SK-N-SH treated with all-trans-retinoic acid at 6 μM for 48 hours (cell line): ENCODE data around the gene SLC25A42.

Experiments used
- ATAC-seq: fragments of 200-7000 bp; cut with Tn5 transposase; 3 replicates; pipeline ENCODE4 v1.9.1; 2020; ENCODE audit warnings: mild to moderate bottlenecking, moderate library complexity
- BACH2 ChIP-seq: fragments of 250-450 bp; sonication (Bioruptor Pico); IDR thresholded peaks from 2 replicates; pipeline ENCODE4 v1.9.0; 2021; ENCODE audit warnings: mild to moderate bottlenecking, borderline replicate concordance
- ISL1 ChIP-seq: fragments of 250-450 bp; sonication (Bioruptor Pico); IDR thresholded peaks from 2 replicates; pipeline ENCODE4 v2.1.2; 2022; ENCODE audit warnings: mild to moderate bottlenecking, moderate library complexity
- OSR1 ChIP-seq: fragments of 250-450 bp; sonication (Bioruptor Pico); IDR thresholded peaks from 2 replicates; pipeline ENCODE4 v1.8.0; 2022; ENCODE audit warnings: moderate library complexity, mild to moderate bottlenecking, inconsistent platforms
- POU6F1 ChIP-seq: fragments of 250-450 bp; sonication (Bioruptor Pico); IDR thresholded peaks from 2 replicates; pipeline ENCODE4 v1.8.0; 2021; ENCODE audit warnings: low read depth, mild to moderate bottlenecking, moderate library complexity, borderline replicate concordance
- PPARA ChIP-seq: fragments of 250-450 bp; sonication (Bioruptor Pico); IDR thresholded peaks from 2 replicates; pipeline ENCODE4 v1.5.0; 2020; ENCODE audit warnings: mild to moderate bottlenecking, borderline replicate concordance
- RARB ChIP-seq: fragments of 250-450 bp; sonication (Bioruptor Pico); IDR thresholded peaks from 2 replicates; pipeline ENCODE4 v1.8.0; 2021; ENCODE audit warnings: mild to moderate bottlenecking, moderate library complexity
- SNAI2 ChIP-seq: fragments of 250-450 bp; sonication (Bioruptor Pico); IDR thresholded peaks from 2 replicates; pipeline ENCODE4 v1.5.0; 2020; ENCODE audit warnings: mild to moderate bottlenecking, moderate library complexity
- TSHZ2 ChIP-seq: fragments of 250-450 bp; sonication (Bioruptor Pico); IDR thresholded peaks from 2 replicates; pipeline ENCODE4 v1.5.0; 2020; ENCODE audit warnings: mild to moderate bottlenecking, moderate library complexity
- ZC3H10 ChIP-seq: fragments of 250-450 bp; sonication (Bioruptor Pico); IDR thresholded peaks from 2 replicates; pipeline ENCODE4 v1.5.1; 2021; ENCODE audit warnings: mild to moderate bottlenecking, moderate library complexity
- ZFP30 ChIP-seq: fragments of 450-650 bp; formaldehyde crosslinking; IDR thresholded peaks from 2 replicates; pipeline ENCODE4 v1.5.0; 2022; ENCODE audit warnings: mild to moderate bottlenecking, moderate library complexity
- ZNF565 ChIP-seq: fragments of 450-650 bp; formaldehyde crosslinking; conservative IDR thresholded peaks from 2 replicates; pipeline ENCODE4 v1.5.0; 2020; ENCODE audit warnings: low read depth, mild to moderate bottlenecking, moderate library complexity
- ZNF8 ChIP-seq: fragments of 450-650 bp; formaldehyde crosslinking; IDR thresholded peaks from 2 replicates; pipeline ENCODE4 v1.5.0; 2020; ENCODE audit warnings: mild to moderate bottlenecking, moderate library complexity

The SLC25A42 gene

GRCh38 chr19:19160461-19161035, 96.8 kb downstream of the SLC25A42 start:
- no peak for TF ChIP-seq OSR1
- TF ChIP-seq ZC3H10, result no peak
- TF ChIP-seq ZNF565 (CRISPR knock-in tag), result no peak
- TF ChIP-seq TSHZ2 (CRISPR knock-in tag), result no peak
- TF ChIP-seq POU6F1 (CRISPR knock-in tag), result no peak
- TF ChIP-seq ZFP30 (CRISPR knock-in tag), result no peak
- no peak for TF ChIP-seq PPARA (CRISPR knock-in tag)
- no peak for TF ChIP-seq ISL1 (CRISPR knock-in tag)
- TF ChIP-seq, all 23 proteins: peak for 0
- no peak for ATAC-seq

- ATAC-seq, result no peak
- no peak for TF ChIP-seq OSR1
- no peak for TF ChIP-seq BACH2 (CRISPR knock-in tag)
- TF ChIP-seq ZNF8 (CRISPR knock-in tag), result no peak
- TF ChIP-seq RARB, result no peak
- no peak for TF ChIP-seq SNAI2 (CRISPR knock-in tag)
- no peak for TF ChIP-seq ZFP30 (CRISPR knock-in tag)
- TF ChIP-seq ISL1 (CRISPR knock-in tag), result no peak
- TF ChIP-seq PPARA (CRISPR knock-in tag), result no peak
Measured at GRCh38 chr19:19162495-19162894, 98.7 kb downstream of the SLC25A42 start.
